Measurements from ENCODE around the gene GLUL.
A peak's percentile ranks its signal among the peaks of the same experiment; 100 is the strongest.

GLUL gene

GRCh38 chr1:182391362-182392049 lies at the start of gene GLUL:
TSS of gene GLUL (minus strand) at chr1:182391790. CDS start at chr1:182388737, 3,053 bp downstream.
- DNase-seq (ENCODE audit: low spot score): peak; percentile 91

GRCh38 chr1:182438326-182438725 lies 46.7 kb upstream of the GLUL start:
- DNase-seq (ENCODE audit: low spot score): no peak

GRCh38 chr1:182433580-182433979 lies 42.0 kb upstream of the GLUL start:
- no peak for DNase-seq (ENCODE audit: low spot score)

GRCh38 chr1:182431278-182431677 lies 39.7 kb upstream of the GLUL start:
- no peak for DNase-seq (ENCODE audit: low spot score)

GRCh38 chr1:182430263-182431068 lies 38.9 kb upstream of the GLUL start:
- DNase-seq (ENCODE audit: low spot score): no peak

GRCh38 chr1:182428043-182428442 lies 36.5 kb upstream of the GLUL start:
- no peak for DNase-seq (ENCODE audit: low spot score)

DNA sequence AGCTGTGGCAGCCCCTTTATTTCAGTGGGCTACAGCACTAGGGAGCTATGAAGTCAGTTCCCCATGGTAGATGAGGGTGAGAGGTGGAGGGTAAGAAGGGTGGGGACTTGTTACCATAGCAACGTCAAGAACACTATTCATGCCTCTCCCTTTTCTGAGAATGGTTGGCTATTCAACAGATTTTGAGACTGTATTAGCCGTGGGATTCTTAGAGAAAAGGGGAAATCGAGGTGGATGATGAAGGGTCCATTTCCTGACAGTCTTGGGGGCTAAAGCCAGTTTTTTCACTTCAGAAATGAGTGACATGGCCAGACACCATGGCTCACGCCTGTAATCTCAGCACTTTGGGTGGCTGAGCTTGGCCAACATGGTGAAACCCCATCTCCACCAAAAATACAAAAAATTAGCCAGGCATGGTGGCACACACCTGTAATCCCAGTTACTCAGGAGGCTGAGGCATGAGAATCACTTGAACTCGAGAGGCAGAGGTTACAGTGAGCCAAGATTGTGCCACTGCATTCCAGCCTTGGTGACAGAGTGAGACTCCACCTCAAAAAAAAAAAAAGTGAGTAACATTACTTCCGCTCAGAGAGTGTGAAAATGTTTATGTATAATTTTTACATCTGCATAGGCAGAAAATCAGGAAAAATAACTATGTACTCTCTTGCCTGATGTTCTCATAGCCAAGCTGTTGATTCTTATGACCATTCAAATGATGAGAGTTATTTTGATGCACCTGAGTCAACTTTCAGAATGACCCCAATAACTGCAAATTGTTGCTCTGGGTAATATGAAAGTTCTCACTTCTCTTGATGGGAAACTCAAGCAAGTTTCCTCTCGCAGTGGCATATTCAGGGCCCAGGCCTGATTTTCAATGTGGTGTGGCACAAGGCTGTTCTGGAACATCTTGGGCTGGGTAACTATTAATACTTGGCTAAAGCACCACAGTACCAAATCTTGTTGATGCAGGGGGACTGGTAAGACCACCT lies 35.1 kb upstream of the GLUL start:
- DNase-seq (ENCODE audit: low spot score): no peak

- DNase-seq (ENCODE audit: low spot score): no peak
Measured at GRCh38 chr1:182415789-182416188, 24.2 kb upstream of the GLUL start.

DNA sequence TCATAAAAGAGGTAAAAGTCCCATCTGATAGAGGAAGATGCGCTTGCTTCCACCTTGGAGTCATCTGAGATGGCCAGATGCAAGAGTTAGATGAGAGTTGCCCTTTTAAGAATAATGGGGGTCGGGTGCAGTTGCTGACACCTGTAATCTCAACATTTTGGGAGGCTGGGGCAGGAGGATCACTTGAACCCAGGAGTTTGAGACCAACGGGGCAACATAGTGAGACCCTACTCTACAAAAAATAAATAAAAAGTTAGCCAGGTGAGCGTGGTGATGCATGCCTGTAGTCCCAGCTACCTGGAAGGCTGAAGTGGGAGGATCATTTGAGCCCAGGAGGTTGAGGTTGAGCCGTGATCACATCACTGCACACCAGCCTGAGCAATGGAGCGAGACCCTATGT lies 22.4 kb upstream of the GLUL start:
- DNase-seq (ENCODE audit: low spot score): no peak

DNA sequence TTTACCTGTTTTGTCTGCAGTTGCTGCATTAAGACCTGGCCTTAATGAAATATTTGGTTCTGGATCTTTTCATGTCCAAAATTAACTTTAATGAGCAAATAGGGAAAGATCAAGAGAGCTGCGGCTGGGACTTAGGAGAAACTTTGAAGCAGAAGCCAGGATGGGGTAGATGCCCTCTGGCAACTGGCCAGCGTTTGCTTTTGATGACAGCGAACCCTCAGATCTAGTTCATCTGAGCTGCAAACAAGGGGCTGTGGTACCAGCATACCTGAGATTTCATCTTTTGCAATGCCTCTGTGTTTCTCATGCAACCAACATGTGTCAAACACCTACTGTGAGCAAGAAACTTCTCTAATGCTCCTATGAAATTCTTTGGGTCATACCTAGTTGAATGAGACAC lies 21.9 kb upstream of the GLUL start:
- no peak for DNase-seq (ENCODE audit: low spot score)

DNA sequence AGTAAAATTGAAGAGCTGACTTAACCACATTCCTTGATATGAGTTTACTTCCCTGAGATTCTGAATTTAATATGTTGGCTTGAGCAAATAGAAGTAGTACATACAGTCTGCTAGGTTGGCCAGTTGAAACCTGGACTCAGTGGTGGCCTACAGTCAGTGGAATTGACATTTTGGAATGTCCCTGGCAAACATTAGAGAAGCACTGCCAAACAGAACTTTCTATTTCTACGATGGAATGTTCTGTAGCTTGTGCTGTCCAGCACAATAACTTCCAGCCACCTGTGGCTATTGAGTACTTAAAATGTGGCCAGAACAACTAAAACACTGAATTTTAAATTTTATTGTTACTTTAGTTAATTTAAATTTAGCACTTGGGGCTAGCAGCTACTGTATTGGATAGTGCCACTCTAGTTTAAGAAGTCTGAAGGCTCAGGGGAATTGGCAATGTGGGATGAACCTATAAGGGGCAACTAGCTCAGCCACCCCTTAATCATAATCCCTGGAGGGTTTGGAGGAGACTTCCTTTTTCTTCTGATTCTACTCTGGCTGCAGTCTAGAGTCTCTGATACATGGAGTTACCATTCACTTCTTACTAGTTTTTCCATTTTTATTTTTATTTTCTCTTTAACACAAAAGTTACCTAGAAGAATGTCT lies 19.2 kb upstream of the GLUL start:
- DNase-seq (ENCODE audit: low spot score): no peak

DNA sequence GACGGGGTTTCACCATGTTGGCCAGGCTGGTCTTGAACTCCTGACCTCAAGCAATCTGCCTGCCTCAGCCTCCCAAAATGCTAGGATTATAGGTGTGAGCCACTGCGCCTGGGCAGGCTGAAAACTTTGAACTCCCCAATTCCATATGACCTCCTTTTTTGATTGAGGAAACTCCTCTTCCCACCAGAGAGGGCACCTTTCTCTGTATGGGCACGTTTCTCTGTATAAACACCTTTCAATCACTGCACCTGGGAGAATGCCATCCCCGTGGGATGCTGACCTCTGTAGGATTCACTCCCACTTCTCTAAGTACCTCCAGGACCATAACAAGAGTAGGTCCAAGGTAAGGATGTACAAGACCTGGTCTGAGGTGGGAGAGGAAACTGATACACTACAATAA lies 18.5 kb upstream of the GLUL start:
- no peak for DNase-seq (ENCODE audit: low spot score)

GRCh38 chr1:182408435-182409075 lies 17.0 kb upstream of the GLUL start:
- no peak for DNase-seq (ENCODE audit: low spot score)

GRCh38 chr1:182407724-182408123 lies 16.1 kb upstream of the GLUL start:
- DNase-seq (ENCODE audit: low spot score): no peak

DNA sequence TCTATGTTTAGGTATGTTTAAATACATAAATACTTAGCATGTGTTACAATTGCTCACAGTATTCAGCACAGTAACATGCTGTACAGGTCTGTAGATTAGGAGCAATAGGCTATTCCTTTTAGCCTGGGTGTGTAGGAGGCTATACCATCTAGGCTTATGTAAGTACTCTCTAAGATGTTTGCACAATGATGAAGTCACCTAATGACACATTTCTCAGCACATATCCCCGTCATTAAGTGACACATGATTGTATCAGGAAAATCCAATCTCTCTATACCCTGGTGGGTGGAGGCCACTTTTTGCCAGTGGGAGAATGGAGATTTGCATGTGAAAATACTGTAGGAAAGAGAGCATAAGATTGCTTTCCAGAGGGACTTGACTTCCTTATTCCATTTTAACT lies 14.4 kb upstream of the GLUL start:
- DNase-seq (ENCODE audit: low spot score): no peak

- DNase-seq (ENCODE audit: low spot score): no peak
Measured at GRCh38 chr1:182405578-182405977, 14.0 kb upstream of the GLUL start.

DNA sequence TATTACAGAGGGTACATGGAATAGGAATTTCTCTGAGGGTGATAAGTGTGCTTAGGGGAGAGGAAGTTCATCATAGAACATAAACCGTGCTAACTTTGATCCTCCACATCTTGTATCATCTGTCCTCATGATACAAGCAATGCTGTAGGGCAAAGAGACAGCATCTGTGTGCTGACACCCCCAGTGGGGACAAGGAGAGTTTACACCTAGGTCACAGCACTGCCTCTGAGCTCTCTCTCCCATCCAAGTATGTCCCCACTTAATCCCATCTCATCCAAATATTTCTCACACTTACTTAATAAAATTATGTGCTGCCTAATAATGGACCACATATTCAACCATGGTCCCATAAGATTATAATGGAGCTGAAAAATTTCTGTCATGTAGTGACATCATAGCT lies 13.2 kb upstream of the GLUL start:
- no peak for DNase-seq (ENCODE audit: low spot score)

GRCh38 chr1:182400567-182400966 lies 9.0 kb upstream of the GLUL start, which contains the start of gene TEDDM1:
TSS of gene TEDDM1 (minus strand) at chr1:182400667. CDS start at chr1:182400485, 182 bp downstream.
- no peak for DNase-seq (ENCODE audit: low spot score)

GRCh38 chr1:182397653-182398393 lies 6.2 kb upstream of the GLUL start:
- no peak for DNase-seq (ENCODE audit: low spot score)

DNA sequence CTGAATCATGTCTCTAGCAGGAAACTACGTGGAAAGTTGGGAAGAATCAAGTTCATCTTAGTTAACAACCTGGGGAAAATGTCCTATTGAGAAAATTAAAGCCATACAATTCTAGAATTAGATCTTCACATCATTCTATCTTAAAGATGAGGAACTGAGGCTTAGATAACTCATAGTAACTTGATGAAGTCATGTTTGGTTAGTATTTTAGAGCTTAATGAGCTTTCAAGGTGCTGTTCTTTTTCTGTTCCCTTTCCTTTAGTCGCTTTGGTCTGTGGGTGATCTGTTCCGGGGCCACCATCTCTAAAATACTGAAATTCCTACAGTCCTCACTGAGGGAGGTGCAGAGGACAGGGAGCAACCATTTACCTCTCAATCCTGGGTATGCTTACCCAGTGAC lies 4.3 kb upstream of the GLUL start:
- no peak for DNase-seq (ENCODE audit: low spot score)

Measured in HuH-7.5 (cell line).